Measurements from ENCODE around the gene TBC1D5. TPM values are rescaled to one million over a fixed set of nuclear protein-coding genes. Genes with fewer than 3 reads are reported as not detected.

TBC1D5 gene
- total RNA-seq, 2 donors from 2014 or later, result 46.8 to 71.1 TPM

- intact Hi-C loops (cut with DNase I), result no loop called here
- Histone ChIP-seq H3K27me3 (no peaks in the 10 kb centered on the region), H3K4me1 (peaks cover 4% of the 10 kb centered on the region), H3K9me3 (no peaks in the 10 kb centered on the region), H3K27ac (no peak overlapping the region), H3K36me3 (replicated peaks in 1 of 2; ENCODE audit: insufficient read depth in 1 of 2, low read depth in 2 of 2) (no peaks in the 10 kb centered on the region), H3K4me3 (no peak overlapping the region)
- ATAC-seq (no peak), DNase-seq (no peak)
- TF ChIP-seq CTCF (IDR thresholded peaks at IDR 0.05), result no peak
- no peak for TF ChIP-seq POLR2A (IDR thresholded peaks at IDR 0.05)
- 42 to 48% methylated on average over 4 of the region's 4 CpGs for WGBS, 2 donors
Measured at GRCh38 chr3:17577796-17578520, 164.5 kb downstream of the TBC1D5 start.

GRCh38 chr3:17573396-17573795 is 169.0 kb downstream of the TBC1D5 start:
- H3K9me3 ChIP-seq, result no peaks in the 10 kb centered on the region
- H3K36me3 ChIP-seq (replicated peaks in 1 of 2; ENCODE audit: insufficient read depth in 1 of 2, low read depth in 2 of 2), result no peaks in the 10 kb centered on the region
- DNase-seq (no peak), ATAC-seq (no peak)
- no peaks in the 10 kb centered on the region for H3K4me1 ChIP-seq
- WGBS, 2 donors, result 73 to 88% methylated on average over 1 of the region's 1 CpG
- H3K27me3 ChIP-seq, result no peaks in the 10 kb centered on the region
- H3K27ac ChIP-seq, result no peak overlapping the region
- intact Hi-C loops (cut with DNase I), result no loop called here
- no peak for TF ChIP-seq CTCF (IDR thresholded peaks at IDR 0.05)
- TF ChIP-seq POLR2A (IDR thresholded peaks at IDR 0.05), result no peak
- no peak overlapping the region for H3K4me3 ChIP-seq

- no peak for ATAC-seq
- Histone ChIP-seq H3K36me3 (replicated peaks in 1 of 2; ENCODE audit: insufficient read depth in 1 of 2, low read depth in 2 of 2) (no peaks in the 10 kb centered on the region), H3K4me3 (no peak overlapping the region), H3K27ac (no peak overlapping the region), H3K4me1 (no peaks in the 10 kb centered on the region), H3K9me3 (no peaks in the 10 kb centered on the region), H3K27me3 (no peaks in the 10 kb centered on the region)
- no peak for TF ChIP-seq POLR2A (IDR thresholded peaks at IDR 0.05)
- intact Hi-C loops (cut with DNase I), result no loop called here
- 91 to 100% methylated on average over 1 of the region's 1 CpG for WGBS, 2 donors
- DNase-seq, result no peak
Measured at GRCh38 chr3:17571686-17572085, 170.7 kb downstream of the TBC1D5 start.

- no peak for TF ChIP-seq POLR2A (IDR thresholded peaks at IDR 0.05)
- no peak for TF ChIP-seq CTCF (IDR thresholded peaks at IDR 0.05)
- WGBS, 2 donors, result 87 to 92% methylated on average over 3 of the region's 3 CpGs
- Histone ChIP-seq H3K36me3 (replicated peaks in 1 of 2; ENCODE audit: insufficient read depth in 1 of 2, low read depth in 2 of 2) (no peaks in the 10 kb centered on the region), H3K4me3 (no peak overlapping the region), H3K27ac (no peak overlapping the region), H3K9me3 (no peaks in the 10 kb centered on the region), H3K4me1 (peaks cover 3% of the 10 kb centered on the region), H3K27me3 (no peaks in the 10 kb centered on the region)
- ATAC-seq, result no peak
- DNase-seq, result no peak
- intact Hi-C loops (cut with DNase I), result no loop called here
Measured at GRCh38 chr3:17562845-17563244, 179.6 kb downstream of the TBC1D5 start.

- no peak for DNase-seq
- ATAC-seq, result no peak
- H3K36me3 ChIP-seq (replicated peaks in 1 of 2; ENCODE audit: insufficient read depth in 1 of 2, low read depth in 2 of 2), result no peaks in the 10 kb centered on the region
- no peaks in the 10 kb centered on the region for H3K9me3 ChIP-seq
- TF ChIP-seq POLR2A (IDR thresholded peaks at IDR 0.05) (no peak), CTCF (IDR thresholded peaks at IDR 0.05) (no peak)
- no peaks in the 10 kb centered on the region for H3K27me3 ChIP-seq
- H3K27ac ChIP-seq, result no peak overlapping the region
- intact Hi-C loops (cut with DNase I), result no loop called here
- WGBS, 2 donors, result 96 to 97% methylated on average over 3 of the region's 3 CpGs
- H3K4me3 ChIP-seq, result no peak overlapping the region
- H3K4me1 ChIP-seq, result peaks cover 3% of the 10 kb centered on the region
Measured at GRCh38 chr3:17558565-17558964, 183.9 kb downstream of the TBC1D5 start.
